Activated T-cell treated with anti-CD3 and anti-CD28 coated beads for 48 hours (primary cell): ENCODE data around the gene SLC28A1.
"Not testable (repeated sequence)": the region's sequence is repeated elsewhere in the genome, so short reads cannot be mapped to it uniquely, and the experiment has no call there.

Source experiments
- DNase-seq: peaks from one replicate; pipeline ENCODE4 v3.0.0-alpha.2; 2020; ENCODE audit warnings: low read depth

Gene SLC28A1

DNA sequence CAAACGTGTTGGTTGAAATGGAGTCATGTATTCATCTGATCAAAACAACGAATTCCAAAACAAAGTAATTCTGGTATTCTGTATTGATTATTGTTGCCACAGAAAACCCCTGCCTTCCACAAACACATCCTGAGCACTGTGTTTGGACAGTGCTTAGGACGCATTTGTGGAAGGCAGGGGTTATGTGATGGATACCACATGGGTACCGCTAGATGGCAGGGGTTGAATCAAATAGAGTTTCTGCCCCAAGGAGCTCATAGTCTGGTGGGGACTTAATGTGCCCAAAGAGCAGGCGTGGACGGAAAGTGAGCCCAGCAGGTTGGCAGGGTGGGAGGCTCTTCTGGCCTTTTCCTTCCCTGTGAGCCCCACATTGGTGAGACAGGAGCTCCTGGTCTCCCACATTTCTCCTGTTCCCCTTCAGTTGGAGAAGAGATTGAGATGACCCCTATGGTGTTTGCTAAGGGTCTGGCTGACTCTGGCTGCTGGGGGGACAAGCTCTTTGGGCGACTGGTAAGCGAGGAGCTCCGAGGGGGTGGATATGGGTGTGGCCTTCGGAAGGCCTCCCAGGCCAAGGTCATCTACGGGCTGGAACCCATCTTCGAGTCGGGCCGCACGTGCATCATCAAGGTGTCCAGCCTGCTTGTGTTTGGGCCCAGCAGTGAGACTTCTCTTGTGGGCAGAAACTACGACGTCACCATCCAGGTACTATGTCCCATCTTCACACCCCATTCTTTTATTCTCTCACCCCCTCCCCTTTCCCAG is 22.1 kb upstream of the SLC28A1 start:
- DNase-seq: no peak

DNA sequence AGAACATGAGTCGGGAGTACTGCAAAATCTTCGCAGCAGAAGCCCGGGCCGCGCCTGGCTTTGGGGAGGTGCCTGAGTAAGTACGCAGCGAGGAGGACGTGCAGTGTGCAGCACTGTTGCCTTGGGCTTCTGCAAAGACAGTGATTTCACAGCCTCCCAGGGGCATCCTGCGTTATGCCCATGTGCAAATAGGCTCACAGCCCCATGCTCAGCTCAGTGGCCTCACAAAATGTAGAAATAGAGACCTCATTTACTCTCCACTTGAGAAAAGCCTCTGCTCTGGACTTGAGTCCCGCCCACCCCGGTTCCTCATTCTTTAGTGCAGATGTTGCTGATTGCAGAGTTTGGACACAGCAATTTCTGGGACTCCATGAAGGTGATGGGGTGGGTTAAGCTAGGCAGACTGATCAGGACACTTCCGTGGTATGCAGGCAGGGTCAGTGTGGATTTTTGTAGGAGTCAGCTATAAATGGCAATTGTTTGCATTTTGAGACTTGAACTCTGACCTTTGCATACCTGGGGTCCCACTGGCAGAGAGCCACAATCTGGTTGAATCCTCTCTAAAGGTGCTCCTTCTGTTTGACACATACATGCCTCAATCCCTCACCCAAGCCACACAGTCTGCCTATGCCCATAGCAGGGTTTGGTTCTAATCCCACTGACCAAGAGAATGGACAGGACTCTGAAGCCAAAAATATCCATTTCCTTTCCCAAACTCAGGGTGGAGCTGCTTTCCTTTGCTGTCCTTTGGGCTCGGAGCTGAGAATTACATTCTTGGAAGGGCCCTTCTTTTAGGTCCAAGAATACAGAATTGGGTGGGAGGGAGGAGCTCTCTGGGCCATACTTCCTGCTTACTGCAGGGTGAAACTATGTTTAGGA is 20.7 kb upstream of the SLC28A1 start:
- no peak for DNase-seq

DNA sequence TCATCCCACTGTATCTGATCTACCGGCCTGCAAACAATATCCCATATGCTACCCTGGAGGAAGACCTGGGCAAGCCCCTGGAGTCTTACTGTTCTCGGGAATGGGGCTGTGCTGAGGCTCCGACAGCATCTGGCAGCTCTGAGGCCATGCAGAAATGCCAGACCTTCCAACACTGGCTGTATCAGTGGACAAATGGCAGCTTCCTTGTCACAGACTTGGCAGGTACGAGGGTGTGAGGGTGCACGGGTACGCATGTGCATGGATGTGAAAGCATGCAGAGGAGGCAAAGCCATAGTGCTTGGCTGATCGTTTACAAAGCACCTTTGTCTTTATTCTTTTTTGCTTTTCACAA is 20.0 kb upstream of the SLC28A1 start:
- no peak for DNase-seq

DNA sequence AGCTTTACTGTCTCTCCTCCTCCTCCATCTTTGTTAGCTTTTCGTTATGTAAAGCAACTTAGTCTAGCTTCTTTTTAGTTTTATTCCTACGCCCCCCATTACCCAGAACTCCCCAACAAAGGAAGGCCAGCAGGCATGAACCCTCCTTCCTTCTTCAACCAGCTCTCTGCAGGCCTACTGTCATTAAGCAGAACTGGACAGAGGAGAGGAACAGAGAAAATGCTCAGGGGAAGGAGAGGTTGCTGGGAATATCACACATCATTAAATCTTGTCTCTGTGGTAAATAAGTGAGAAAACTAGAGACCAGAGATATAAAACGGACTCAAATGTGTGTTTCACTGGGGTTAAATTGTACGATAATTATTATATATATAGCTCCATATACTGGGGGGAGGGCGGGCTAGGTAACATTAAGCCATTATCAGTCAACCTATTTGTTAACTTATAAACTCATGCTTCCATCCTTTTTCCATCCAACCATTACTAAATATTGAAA is 19.3 kb upstream of the SLC28A1 start:
- no peak for DNase-seq

DNA sequence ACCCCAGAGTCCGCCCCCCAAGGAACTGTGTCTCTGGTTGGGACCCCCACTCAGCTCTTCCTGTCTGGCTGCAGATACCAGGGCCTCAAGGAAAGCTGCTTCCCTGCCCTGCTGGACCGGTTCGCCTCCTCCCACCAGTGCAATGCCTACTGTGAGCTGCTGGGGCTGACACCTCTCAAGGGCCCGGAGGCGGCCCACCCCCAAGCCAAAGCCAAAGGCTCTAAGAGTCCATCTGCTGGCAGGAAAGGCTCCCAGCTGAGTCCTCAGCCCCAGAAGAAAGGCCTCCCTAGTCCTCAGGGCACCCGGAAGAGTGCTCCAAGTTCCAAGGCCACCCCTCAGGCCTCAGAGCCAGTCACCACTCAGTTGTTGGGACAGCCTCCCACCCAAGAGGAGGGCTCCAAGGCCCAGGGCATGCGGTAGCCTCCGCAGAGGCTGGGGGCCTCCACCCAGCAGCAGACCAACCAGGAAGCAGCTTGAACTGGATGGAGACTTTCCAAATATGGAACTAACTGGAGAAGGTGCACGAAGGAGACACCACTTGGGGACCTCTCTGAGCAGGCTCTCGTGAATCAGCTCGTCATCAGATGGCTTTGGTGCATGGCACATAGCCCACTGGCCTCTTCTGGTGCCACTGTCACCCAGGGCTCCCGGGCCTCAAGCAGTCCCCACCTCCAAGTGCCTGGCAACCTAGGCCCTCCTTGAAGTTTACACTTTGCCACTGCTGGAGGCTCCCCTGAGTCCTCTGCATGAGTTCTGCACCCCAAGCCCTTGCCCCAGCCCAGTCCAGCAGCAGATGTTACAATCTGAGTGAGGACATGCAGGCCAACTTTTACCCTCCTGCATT is 16.2 kb upstream of the SLC28A1 start:
- DNase-seq: no peak

DNA sequence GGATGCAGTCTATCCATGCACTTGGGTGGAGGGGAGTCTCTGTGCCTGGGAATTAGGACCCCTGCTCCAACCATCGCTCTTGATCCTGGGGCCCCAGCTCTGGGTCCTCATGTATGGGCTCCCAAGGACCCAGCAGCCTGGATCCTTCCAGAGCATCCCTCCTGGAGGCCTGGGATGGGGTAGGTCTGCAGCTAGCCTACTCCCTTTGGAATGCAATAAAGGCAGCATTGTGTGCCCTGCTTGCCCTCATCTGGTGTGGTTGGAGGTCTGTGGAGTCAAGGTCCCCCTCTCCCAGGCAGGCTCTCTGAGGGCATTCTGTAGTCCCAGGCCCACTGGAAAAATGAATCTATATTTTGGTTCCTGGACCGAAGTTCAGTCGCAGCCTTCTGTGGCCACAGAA is 15.0 kb upstream of the SLC28A1 start:
- no peak for DNase-seq

DNA sequence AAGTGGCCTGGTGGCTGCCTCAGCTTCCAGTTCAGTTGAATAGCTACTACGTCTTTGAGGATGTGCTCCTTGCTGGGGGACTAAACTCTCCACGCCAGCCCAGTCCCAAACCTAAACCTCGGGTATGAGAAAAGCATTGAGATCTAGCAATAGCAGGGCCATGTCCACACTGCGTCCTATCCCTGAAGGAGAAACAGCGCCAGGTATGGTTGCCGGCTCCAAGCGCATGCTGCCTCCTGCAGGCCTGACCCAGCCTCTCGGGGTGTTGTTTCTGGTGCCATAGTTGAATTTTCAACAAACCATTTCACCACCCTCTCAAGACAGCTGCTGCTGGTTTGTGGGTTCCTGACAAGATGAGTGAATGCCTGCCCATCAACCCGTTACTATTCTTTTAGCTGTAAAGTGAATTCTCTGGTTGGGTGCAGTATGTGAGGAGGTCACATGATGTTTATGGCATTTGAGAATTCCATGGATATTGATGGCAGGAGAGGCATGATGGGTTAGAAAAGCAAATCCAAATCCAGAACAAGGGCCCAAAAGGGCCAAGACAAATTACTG is 13.0 kb upstream of the SLC28A1 start:
- DNase-seq: no peak

DNA sequence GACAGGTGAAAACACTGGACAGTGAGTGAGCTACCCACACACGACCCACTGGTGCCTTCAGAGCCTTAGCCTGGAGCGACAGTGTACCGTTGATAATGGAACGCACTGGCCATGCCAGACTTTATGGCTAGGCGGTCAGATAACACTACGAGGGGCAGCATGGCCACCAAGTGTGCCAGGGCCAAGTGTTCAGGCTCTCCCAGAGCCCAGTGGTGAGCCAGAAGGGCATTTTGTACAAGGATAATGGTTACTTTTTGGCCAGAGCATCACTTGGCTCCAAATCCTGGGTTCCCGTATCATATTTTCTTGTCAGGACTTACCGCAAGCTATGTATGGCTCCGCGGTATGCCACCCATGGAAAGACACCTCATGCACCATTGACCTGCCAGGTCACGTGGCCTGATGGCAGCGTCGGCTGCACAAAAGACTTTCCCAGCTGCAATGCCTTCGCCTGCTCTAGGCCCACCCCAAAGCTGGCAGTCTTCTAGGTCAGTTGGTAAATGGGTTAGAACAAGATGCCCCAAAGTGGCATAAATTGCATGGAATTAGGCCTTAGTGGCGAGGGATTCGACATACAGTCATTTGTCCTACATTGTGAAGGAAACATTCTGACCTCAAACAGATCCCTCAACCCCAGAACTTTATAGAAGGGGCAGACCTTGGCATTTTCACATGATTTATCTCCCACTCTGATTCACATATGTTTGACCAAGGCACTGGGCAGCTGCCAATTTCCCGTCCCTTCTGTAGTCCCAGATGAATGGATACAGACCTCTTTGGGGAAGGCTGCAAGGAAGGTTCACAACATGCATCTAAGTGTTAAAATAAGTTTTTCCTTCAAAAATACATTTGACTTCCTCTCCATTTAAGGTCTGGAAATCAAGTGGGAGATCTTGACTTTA is 12.2 kb upstream of the SLC28A1 start:
- no peak for DNase-seq

DNA sequence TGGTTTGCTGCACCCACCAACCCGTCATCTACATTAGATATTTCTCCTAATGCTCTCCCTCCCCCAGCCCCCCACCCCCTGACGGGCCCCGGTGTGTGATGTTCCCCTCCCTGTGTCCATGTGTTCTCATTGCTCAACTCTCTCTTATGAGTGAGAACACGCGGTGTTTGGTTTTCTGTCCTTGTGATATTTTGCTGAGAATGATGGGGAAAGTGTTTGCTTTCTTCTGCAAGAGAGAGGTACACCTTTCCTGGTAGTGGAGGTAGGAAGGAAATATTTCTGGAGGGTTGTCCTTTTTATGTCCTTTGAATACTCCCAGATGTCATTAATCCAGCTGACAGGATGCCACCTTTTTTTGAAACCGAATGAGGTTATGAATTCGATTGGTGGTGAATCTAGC is 10.5 kb upstream of the SLC28A1 start:
- DNase-seq: no peak

DNA sequence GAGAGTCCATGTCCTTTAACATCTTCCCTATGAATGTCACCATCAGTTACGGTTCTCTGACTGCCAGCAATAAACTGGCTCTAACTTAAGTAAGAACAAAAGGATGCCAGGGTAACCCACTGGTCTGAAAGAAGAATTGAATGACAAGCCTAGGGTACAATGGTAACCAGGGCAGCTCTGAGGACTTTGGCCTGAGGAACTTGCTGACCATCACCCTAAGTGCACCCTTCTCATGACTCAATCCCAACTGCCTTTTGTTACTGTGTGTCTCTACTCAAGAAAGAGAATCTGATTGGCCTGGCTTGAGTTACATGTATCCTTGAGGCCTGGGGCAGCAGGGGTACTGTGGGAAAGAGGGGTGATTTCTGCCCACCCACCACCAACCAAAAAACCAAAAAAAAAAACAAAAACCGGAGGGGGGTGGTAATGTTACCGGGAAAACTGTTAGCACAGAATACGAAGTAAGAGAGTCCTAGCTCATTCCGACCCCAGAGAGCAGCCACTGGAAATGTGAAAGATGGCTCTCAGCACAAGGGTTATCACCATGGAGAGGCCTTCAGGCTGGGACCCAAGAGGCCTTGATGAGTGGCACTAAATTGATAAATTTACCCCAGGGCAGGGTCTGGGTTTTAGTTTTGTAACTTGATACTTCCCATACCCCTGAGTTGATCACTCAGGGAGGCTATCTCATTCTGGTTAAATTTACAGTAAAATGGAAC is 9.3 kb upstream of the SLC28A1 start:
- DNase-seq: no peak

DNA sequence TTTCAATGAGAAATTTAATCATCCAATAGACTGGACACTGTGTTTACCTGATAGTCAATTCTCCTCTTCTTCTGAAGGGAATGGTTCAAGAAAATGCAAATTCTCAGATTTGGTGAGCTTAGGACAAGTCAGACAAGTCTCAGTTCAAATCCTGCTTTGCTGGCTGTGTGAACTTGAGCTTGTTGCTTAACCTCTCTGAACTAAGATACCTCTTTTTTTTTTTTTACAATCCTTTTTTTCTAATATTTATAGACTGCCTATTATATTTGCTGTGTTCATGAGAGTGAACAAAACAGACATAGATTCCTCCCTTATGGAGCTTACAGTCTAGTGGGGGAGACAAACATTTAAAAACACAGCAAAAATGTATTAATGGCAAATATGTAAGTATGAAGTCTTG is 8.2 kb upstream of the SLC28A1 start:
- no peak for DNase-seq

DNA sequence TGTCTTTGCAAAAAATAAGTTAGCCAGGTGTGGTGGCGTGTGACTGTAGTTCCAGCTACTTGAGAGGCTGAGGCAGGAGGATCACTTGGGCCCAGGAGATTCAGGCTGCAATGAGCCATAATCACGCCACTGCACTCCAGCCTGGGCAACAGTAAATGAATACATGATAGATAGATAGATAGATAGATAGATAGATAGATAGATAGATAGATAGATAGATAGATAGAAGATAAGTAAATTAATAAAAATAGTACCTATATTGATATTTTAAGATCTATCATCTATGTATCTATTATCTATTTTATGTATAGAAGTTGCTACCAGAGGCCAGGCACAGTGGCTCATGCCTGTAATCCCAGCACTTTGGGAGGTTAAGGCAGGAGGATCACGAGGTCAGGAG is 6.8 kb upstream of the SLC28A1 start:
- DNase-seq: not testable (repeated sequence)

DNA sequence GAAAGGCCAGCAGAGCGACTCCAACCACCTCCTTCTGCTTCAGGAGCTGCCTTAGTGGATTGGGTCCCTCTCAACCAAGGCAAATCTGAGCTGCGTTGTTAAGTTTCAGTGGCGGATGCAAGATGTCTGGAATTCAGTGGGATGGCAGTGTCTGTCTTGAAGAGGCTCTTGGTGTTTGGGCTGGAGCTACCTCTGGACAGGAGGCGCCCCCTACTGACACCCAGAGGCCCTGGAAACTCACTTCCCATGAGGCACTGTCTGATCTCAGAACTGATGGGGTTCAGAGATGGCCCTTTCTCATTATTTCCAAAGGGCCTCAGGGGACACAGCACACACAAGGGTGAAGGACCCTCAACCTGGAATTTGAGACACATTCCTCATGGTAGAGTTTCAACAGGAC is 6.0 kb upstream of the SLC28A1 start:
- peak; percentile 55 for DNase-seq

DNA sequence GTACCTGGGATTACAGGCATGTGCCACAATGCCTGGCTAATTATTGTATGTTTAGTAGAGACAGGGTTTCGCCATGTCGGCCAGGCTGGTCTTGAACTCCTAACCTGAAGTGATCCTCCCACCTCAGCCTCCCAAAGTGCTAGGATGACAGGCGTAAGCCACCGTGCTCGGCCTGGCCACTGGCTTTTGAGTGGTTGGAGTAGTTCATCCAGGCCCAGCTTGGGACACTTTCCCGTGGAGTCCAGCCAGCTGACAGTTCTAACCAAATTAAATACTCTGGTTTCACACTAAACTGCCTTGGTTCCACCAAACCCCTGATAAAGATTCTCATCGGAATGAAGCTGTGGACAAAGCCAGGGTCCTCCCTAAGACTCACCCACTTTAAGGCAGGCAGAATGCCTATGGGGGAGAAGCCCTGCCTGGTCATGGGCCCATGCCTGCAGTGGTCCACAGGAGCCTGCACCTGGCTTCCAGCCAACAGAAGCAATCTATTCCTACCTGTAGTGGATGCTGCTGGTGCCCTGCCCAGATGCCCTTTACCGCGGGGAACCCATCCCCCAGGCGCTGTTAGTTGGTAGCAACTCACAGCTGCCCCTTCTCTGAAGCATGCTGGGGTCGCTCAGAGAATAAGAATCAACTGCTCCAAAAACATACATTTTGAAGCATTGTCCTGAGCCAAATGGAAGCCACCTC is 5.2 kb upstream of the SLC28A1 start:
- no peak for DNase-seq

DNA sequence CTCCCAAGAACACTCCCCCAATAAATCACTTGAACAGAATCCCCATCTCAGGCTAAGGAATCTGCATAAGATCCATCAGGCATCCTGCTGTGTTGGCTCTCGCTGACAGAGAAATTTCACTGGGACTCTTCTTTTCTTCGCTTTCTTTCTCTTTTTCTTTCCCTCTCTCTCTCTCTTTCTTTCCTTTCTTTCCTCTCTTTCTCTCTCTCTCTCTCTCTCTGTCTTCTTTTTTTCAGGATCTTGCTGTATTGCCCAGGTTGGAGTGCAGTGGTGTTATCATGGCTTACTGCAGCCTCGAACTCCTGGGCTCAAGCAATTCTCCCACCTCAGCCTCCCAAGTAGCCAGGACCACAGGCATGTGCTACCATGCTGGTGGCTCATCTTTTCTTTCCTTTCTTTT is 4.5 kb upstream of the SLC28A1 start:
- no peak for DNase-seq

DNA sequence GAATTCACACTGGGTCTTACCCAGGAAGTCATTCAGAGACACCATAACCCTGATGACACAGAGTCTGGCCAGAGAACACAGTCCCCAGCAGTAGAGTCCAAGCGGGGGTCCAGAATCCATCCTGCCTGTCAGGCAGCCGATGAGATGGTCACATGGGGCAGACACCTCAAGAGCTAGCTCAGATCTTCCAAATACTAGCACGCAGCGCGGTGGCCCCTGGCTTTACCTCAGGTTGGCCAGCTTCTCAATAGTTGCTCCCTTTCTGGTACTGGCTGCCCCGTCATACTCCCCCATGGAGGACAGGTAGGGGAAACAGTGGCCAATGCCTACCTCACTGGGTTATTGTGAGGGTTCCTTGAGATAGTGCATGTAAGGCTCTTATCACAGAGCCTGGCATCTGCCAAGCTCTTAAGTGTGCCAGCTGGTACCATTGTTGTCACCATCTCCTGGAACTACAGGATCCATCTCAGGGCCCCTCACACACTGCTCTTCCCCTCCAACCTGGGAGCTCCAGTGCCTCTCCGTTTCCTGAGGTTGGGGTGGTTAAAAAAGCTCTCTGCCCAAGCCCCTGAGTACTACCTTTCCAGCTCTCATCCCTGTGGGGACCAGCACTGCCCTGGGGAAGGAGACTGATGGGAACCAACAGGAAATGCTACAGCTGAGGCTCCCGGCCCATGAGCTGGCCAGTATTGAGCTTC is 3.5 kb upstream of the SLC28A1 start:
- DNase-seq: no peak

DNA sequence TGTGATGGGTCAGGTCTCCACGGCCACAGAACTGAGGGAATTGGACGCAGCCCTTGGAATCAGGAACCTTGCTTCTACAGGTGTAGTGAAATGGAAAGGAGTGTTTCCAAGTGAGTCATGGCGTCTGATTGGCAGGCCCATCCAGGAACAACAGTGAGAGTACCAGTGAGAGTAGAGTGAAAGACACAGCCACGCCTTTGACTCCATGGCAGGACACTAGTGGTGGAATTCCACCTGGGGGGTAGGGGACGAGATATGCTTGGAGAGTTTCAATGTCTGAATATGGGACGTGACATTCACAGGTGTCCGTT is 3.0 kb upstream of the SLC28A1 start:
- DNase-seq: no peak

DNA sequence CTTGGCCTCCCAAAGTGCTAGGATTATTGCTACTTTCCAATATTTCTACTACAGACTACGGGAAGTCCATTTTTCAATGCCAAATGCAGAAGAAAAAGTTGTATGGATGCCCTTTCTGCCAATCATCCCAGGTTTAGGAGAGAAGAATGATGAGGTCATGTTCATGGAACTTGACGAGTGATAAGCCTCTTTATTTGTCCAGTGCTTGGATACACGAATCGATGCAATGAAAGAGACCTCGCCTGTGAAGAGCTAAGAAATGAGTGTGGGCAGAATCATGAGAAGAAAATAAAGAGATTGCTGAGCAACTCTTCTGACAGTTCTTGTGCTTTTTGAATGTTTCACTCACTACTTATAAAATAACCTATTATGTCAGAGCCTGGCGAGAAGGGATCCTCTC is 996 bp upstream of the SLC28A1 start:
- DNase-seq: no peak

DNA sequence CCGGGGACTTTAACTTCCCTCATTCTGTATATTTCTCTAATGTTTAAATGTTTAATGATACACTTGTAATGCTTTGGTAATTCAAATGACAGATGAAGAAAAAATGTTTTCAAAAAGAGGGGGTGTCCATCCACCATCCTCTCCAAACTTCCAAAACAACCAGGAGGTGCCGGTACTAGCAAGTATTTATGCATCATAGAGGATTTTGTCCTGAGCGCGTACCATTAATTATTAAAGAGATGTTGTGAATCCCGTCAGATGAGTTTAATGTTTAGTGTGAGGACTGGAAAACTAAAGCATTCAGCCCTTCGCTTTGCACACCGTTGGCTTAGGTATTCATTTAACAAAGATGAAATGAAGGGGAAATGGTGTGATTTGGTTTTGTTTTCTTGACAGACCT is 1.3 kb downstream of the SLC28A1 start:
- no peak for DNase-seq
